MV-4-11 (cell line): Measurements from ENCODE around the gene OAT.
A peak's percentile ranks its signal among the peaks of the same experiment; 100 is the strongest.
"Not testable (repeated sequence)": the region's sequence is repeated elsewhere in the genome, so short reads cannot be mapped to it uniquely, and the experiment has no call there.

Source experiments
- DNase-seq: peaks from one replicate; lab custom pipeline; 2025; lab: John Stamatoyannopoulos, UW

OAT gene

DNA sequence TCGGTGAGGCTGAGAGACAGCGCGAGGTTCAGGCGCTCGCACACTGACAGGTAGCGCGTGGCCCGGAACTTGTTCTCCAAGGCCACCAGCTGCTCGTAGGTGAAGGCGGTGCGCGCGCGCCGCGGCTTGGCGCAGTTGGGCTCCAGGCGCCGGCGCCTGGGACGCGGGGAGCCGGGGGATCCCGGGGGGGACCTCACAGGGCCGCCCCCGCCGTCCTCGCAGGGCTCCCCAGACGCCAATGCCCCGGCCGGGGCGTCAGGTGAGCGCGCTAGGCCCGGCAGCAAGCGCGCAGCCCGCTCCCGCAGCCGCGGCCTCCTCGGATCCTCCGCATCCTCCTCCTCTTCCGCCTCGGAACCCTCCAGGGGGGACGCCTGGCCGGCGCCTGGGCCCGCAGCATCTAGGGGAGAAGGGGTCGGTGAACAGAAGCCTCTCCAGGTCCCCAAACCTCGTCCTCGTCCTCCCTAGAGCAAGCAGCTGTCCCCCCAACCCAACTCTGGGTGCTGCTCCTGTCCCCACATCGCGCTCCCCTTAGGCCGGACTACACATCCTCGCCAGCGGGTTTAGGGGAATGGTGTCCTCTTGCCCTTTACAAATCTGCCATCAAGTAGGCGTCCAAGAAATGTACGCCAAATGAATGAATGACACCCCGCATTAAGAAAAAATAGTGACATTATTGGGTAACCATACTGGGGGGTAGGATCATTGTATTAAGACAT, 29.2 kb upstream of the OAT start:
- no peak for DNase-seq

DNA sequence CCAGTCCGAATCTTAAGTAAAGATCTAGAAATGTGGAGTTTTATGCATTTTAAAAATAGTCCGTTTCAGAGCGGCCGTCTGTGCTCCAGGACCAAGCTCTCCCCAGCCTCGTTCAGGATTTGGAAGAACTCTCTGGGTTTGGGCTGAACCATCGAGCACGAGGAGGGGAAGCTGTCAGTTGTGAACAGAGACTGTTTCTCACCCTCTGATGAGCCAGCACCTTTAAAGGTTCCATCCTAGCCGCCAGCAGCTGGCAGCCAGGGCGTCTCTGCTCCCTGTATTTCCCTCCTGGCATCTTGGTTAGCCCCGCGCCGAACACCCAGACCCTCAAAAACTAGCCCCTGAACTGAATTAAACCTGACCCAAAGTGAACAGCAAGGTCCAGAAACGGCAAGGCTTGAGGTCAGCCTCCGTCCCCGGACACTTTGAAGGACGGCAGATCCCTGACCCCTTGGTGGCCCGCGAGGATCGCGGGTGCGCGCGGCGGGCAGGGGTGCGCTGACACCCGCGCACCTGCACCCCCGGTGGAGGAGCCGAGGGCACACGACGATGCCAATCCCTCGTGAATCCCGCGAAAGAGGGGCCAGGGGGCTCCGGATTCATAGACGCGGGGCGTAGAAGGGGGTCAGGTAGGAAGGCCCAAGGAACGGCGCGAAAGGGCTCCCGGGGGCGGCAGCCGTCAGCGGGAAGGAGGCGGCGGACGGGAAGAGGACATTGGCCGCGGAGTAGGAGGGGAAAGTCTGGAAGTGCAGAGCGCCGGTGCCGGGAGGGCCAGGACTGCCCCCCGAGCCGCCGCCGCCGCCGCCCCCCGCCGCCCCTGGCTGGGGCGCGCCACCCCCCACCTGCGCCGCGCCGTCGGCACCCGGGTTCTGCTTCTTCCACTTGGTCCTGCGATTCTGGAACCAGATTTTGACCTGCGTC, 28.4 kb upstream of the OAT start:
- no peak for DNase-seq

DNA sequence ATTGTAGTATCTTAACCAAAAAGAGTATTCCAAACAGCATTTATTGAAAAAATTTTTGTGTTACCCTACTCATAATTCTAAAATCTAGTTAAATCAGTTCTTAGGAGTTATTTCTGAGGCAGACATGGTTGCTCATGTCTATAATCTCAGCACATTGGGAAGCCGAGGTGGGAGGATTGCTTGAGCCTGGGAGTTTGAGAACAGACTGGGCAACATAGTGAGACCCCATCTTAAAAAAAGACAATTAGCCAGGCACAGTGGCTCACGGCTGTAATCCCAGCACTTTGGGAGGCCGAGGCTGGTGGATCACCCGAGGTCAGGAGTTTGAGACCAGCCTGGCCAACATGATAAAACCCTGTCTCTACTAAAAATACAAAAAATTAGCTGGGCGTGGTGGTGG, 23.0 kb upstream of the OAT start:
- DNase-seq, result not testable (repeated sequence)

DNA sequence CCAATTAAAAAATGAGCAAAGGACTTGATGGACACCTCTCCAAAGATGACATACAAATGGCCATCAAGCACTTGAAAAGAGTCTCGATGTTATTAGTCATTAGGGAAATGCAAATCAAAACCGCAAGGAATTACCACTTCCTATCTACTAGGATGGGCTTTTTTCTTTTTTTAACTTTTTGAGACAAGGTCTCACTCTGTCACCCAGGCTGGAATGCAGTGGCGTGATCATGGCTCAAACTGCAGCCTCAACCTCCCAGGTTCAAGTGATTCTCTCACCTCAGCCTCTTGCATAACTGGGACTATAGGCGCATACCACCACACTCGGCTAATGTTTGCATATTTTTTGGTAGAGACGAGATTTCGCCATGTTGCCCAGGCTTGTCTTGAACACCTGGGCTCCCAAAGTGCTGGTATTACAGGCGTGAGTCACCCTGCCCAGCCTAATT, 17.5 kb upstream of the OAT start:
- DNase-seq, result peak; percentile 42

DNA sequence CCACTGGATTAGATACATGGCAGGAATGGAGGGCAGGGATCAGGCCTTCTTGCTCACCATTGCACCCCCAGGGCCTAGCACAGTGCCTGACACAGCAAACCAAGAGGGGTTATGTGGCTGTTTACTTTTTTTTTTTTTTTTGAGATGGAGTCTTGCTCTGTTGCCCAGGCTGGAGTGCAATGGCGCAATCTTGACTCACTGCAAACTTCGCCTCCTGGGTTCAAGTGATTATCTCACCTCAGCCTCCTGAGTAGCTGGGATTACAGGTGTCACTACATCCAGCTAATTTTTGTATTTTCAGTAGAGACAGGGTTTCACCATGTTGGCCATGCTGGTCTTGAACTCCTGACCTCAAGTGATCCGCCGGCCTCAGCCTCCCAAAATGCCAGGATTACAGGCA, 17.0 kb upstream of the OAT start:
- not testable (repeated sequence) for DNase-seq

DNA sequence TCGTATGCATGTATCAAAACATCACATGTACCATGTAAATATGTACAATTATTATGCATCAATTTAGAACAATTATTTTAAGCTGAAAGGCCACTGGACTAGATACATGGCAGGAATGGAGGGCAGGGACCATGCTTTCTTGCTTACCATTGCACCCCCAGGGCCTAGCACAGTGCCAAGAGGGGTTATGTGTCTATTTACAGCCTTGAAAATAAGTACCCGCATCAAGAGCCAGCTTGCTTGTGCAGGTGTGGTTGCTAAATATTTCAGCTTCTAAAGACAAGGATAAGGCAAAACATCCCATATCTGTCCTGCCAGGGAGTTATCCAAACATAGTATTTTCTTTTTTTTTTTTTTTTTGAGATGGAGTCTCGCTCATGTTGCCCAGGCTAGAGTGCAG, 14.7 kb upstream of the OAT start:
- no peak for DNase-seq

DNA sequence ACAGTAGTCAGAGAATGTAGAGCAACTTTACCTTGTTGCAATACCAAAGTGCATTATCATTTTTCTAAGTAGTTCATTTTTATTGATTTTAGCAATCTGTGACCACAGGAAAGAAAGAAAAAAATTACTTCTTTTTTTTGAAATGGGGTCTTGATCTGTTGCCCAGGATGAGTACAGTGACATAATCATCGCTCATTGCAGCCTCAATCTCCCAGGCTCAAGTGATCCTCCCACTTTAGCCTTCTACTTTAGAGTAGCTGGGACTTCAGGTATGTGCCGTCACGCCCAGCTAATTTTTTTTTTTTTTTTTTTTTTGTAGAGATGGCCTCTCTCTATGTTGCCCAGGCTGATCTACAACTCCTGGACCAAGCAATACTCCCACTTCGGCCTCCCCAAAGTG, 11.4 kb upstream of the OAT start:
- DNase-seq, result no peak

DNA sequence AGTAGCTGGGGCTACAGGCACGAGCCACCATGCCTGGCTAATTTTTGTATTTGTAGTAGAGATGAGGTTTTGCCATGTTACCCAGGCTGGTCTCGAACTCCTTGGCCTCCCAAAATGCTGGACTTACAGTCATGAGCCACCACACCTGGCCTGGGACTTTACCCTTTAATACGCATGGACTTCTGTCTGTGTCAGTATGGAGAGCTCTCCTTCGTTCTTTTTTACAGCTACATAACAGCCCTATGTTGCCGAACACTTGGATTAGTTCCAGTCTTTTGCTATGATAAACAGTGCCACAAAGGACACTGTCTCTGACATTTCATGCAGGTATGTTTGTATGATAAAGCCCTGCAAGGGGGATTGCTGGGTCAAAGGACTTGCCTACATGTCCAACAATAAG, 10.9 kb upstream of the OAT start:
- DNase-seq, result no peak

DNA sequence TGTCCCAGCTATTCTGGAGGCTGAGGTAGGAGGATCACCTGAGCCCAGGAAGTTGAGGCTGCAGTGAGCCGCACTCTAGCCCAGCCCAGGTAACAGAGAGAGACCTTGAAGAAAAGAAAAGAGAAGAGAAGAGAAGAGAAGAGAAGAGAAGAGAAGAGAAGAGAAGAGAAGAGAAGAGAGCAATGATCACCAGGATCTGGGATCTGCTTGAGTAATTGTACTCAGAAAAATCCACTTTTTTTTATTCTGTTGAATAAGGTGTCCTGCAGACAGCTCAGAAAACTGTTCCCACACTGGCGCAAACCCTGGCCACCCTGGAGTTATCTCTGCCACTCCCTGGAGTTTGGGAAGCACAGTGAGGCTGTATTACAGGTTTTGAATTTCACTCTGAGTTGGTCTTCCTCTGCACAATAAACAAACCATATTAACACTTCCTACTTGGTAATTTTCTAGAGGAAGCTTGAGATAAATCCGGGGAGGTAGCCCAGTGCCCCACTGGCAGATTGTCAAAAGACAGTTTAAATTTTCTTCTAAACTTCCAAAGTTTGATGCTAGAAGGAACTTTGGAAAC, 9.6 kb upstream of the OAT start:
- DNase-seq, result no peak

DNA sequence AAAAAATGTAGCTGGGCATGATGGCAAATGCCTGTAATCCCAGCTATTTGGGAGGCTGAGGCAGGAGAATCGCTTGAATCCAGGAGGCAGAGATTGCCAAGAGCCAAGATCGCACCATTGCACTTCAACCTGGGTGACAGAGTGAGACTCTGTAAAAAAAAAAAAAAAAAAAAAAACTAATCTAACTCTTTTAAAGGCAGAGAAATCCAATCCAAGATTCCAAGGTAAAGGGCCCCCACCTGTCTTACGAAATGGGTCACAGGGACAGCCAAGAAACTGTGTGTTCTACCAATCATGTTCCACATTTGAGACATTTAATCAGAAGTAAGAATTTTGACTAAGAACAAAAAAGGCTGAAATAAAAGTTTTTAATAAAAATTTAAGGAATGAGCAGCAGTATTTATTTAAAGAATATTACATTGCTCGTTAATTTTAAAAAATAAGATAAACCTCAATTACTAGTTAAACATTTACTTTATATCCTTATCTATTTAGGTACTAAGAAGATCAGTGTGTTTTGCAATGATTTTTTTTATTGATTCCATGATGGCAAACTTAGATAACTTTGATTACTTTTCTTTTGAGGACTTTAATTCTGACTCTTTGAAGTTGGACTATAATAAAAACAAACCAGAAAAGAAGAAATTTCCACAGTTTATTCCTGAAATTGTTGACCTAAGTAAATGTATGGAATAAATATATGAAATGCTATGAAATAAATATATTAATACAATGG, 6.7 kb upstream of the OAT start:
- no peak for DNase-seq

DNA sequence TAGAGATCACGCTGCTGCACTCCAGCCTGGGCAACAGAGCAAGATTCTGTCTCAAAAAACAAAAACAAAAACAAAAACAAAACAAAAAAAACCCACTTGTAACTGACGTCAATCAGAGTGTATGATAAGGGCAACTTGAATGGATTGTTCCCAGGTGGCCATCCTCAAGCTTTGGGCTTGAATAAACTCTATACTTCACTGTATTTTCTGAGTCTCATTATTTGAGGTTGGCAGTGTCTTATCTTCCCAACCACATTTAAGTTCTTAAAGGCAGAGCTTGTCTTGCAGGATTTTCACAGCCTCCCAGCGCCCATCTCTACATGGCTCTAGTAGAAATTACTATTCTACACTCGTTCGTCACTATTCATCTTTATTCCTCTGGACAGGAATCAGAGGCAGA, 5.1 kb upstream of the OAT start:
- no peak for DNase-seq

DNA sequence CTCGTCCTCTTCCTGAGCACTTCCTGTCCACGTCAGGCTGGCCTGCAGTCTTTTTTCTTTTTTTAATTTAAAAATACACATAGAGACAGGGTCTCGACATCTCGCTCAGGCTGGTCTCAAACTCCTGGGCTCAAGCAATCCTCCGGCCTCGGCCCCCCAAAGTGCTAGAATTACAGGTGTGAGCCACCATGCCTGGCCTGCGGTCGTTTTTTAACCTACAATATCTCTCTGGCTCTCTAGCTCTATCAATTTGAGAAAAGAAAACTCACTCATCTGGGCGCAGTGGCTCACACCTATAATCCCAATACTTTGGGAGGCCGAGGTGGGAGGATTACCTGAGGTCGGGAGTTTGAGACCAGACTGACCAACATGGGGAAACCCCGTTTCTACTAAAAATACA, 4.0 kb upstream of the OAT start:
- no peak for DNase-seq

DNA sequence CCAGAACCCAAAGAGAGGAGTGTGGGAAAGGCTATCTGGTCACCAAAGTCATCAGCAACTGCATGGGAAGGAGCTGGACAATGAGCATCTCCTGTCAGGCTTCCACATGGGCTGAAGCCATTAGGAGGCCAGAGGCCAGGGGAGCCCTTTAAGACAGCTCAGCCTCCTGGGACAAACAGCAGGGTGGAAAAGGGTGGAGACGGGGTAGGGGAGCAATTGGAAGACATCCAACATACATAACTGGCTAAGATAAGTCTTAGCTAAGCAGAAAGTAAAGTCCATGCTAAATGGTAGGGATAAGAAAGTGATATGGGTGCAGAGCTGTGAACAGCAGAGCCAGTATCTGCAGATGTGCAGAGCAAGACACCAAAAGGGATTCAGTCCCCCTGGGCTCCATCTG, 1.5 kb upstream of the OAT start:
- no peak for DNase-seq

DNA sequence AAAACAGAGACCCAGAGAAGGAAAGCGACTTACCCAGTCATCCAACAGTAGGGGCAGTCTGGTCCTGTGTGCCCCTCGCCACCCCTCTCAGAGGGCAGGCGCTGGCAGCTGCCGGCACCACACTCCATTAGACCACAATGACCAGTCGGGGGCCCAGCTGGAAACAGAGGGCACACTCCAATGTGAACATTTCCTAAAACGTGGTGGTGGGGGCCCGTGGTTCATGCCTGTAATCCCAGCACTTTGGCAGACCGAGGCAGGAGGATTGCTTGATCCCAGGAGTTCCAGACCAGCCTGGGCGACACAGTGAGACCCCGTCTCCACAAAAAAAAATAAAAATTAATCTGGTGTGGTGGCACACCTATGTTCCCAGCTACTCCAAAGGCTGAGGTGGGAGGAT, 912 bp upstream of the OAT start:
- no peak for DNase-seq

DNA sequence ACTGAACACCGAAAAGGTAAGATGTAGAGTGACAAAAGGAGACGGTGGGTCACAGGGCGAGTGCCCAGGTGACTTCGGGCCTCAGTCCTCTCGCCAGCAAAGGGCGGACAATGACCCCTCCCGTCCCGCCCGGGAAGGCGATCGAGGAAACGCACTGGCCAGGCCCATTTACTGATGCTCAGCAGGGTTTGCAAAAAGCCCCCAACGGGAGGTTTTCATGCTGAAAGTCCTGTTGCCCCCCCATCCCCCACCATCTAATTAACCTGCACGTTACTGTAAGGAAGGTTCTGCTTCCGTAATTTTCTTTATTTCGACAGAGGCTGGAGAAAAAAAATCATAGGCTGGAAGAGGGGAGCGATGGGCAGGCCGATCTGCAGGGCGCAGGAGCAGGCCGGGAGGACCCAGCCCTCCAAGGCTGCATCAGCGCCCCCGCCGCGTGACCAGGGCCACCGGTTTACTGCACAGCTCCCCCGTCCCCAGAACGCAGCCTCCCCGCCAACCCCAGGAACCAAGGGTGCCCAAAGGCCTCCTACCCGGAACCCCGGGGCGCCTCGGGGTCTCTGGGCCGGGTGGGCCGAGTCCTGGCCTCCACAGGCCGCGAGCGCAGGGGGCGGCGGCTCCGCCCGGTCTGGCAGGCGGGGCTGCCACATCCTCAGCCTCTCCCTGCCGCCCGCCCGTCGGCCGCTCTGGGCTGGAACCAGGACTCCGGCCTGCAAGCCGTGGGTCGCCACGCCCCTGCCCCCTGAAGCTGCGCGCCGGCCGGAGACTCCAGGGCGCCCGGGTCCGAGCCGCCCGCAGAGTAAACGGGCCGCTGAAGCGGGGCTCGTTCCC, 613 bp downstream of the OAT start:
- DNase-seq, result peak; percentile 16

DNA sequence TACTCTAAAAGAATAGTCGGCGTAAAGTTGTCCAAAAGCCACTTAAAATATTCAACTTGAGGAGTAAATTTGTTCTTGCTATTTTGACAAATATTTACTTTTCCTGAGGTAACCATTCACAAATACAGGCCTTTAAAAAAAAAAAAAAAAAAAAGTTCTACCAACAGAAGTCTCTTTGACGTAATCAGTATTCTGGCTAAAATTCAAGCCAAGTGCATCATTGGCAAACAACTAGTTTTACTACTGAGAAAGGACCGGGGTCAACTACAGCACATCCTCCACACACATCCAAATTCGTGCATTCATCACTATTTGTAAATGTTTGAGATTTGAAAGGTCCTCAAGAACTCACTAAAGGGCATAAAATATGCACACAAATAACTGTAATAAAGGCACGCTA, 2.0 kb downstream of the OAT start:
- no peak for DNase-seq

DNA sequence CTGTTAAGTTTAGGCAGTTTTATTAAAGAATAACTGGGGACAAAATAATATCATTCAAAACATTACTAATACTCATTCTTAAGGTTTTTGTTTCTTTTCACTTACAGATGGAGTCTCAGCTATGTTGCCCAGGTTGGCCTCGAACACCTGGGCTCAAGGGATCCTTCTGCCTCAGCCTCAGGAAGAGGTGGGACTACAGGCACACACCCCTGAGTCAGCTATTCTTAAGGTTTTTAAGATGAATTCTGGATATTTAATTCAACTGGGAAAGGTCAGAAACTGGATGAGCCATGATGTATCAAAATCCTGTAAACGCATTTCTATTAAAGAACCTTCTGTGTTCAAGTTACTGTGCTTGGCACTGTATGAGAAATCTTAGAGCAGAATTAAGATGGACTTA, 3.5 kb downstream of the OAT start:
- DNase-seq, result no peak

DNA sequence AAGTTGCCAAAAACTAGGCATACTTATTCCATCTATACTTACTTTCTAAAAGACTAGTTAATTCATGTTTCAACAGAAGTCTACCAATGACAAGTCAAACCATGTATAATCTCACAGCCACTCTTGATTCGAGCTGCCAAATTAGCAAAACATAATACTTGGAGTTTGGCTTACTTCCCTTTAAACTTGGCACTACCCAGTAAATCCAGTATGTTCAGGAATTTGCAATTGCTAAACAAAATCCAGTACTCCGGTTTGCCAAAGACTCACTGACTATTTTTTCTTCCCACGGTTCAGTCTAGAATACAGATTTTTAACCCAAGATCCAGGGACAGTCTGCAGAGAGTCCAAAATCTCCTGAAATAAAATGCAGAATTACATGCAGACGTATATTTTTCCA, 4.6 kb downstream of the OAT start:
- DNase-seq, result no peak

DNA sequence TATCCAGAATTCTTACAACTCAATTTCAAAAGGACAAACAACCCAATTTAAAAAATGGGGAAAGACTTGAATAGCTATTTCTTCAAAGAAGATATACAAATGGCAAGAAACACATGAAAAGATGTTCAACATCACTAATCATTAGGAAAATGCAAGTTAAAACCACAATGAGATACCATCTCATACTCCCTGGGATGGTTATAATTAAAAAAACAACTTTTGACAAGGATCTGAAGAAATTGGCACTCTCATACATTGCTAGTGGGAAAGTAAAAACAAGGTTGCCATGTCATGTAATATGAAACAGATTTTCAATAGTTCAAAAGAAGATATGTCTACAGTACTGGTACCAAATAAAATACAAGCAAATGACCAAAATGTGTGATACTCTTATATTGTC, 9.0 kb downstream of the OAT start:
- no peak for DNase-seq

DNA sequence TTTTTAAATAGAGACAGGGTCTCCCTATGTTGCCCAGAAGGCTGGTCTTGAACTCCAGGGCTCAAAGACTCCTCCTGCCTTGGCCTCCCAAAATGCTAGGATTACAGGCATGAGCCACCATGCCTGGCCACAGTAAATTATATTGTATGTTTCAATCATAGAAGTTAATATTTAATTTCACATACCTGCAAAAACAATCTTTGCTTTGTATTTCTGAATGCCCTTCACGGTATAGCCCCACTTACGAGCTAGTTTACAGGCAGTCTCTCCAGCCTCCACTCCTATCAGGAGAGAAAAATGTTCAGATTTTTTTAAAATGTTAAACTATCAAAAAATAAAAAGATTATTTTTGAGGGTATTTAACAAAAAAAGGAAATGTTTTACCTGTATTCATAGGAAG, 10.4 kb downstream of the OAT start:
- no peak for DNase-seq

DNA sequence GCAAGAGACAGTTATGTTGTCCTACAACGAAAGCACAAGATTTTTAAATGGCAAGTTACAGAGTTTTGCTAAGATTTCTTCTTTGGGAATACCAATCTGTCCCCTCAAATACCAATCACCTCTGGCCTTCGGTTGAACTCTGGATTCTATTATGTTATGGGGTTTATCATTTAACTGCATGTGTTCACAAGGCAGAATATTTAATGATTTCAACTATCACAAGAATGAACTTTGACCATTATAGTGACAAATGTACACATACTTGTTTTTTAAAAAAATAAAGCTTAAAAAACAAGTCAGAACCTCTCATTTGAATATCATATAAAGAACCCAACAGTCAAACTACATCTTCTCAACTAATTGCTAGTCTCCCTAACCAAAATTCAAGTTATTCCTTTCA, 11.3 kb downstream of the OAT start:
- DNase-seq, result no peak

DNA sequence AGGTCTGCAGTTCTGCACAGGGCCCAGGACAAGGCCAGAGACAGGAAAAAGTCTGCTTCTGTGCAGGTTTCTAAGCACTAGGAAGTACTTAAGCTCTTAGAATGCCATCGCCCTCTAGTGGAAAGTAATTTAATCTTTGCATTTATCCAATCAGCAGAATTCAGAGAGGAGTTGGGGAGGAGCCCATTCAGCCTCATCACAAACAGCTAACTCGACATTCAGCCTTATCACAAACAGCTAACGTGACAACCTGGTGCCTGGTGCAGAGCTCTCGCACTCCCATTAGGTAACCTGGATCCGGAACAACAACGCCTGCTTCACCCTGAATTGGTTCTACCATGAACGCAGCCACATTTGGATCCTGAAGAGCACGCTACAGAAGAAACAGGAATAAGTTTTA, 15.2 kb downstream of the OAT start:
- DNase-seq, result peak; percentile 82
